Measurements from ENCODE around the gene CIB1.

Gene CIB1

DNA sequence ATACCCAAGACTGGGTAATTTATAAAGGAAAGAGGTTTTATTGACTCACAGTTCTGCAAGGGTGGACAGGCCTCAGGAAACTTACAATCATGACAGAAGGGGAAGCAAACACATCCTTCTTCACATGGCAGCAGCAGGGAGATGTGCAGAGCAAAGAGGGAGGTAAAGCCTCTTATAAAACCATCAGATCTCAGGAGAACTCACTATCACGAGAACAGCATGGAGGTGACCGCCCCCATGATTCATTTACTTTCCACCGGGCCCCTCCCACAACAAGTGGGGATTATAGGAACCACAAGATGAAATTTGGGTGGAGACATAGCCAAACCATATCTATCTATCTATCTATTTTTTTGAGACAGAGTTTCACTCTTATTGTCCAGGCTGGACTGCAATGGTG, 5.6 kb upstream of the CIB1 start:
- DNase-seq, result no peak

DNA sequence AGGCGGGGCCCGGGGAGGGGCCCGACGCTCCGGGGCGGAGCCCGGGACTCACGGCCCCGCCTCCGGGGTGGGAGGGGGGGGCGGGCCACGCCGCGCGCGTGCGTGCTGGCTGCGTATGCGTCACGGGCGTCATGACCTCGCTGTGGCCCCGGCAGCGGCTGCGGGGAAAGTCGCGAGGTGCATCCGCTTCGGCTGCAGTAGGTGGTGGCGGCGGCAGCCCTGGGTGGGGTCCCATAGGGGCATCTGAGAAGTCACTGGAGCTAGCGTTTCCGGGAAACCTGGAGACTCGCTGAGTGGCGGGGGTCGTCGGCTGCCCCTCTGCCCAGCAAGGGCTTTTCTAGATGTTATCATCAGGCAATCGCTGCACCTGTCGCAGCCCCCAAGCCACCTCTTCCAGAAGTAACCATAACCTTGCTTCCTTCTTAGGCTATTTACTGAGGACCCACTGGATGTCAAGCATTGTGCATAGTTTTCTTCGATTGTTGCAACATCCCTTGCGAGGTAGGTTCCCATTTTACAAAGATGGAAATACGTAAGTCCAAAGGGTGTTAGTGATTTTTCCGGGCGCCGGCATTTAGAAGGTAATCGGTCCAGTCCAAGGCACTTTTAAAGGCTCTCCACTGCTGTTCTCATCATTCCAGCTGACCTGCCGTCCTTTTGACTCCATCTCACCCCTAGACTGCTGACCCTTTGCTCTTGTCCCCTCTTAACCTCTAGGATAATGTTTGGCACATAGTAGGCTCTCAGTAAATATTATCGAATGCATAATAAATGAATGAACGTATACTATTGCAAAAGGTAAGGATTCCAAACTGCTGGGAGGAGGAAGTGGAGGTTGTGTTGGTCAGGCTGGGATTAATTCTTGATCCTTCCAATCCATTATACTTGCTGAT, 601 bp upstream of the CIB1 start, which contains the start of gene GDPGP1:
Gene GDPGP1 (plus strand): TSS at position 114 of the 893 bp plus-strand sequence. CDS start 6,700 bp downstream, outside the sequence.
- no peak for DNase-seq

DNA sequence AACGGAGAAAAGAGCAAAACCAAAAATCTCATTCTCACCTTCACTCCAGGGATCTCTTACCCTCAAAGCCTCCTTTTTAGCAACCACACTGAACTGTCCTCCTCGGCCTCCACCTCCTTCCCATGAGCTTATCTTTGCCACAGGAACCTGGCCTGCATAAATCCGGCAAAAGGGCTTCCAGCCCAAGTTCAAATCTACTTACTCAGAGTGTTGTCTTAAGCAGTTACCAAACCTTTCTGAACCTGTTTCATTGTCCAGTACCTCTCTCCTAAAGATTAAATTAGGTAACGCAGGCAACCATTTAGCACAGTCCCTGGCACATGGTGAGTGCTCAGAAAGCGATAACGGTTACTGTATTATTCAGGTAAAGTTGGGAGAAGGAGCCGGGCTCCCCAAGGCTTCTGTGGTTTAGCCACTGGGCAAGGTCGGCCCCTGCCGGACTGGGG, 777 bp downstream of the CIB1 start:
- DNase-seq, result peak; percentile 42

DNA sequence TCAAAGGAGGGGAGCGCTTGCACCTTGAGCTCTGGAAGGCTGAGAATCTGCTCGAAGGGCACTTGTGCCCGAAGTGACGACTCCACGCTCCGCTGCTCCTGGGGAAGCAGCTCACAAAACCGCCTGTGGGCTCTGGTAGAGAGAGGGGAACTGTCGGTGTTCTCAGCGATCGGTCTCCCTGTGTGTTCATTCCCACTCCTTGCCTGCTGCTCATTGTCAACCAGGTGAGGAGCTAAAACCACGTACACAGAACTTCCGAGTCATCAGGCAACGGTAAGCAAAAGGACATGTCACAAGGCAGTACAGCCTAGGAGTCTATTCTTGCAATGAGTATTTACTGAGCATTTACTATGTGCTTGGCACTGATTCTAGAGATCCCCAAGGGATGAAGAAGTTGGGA, 1.5 kb downstream of the CIB1 start:
- DNase-seq, result no peak

DNA sequence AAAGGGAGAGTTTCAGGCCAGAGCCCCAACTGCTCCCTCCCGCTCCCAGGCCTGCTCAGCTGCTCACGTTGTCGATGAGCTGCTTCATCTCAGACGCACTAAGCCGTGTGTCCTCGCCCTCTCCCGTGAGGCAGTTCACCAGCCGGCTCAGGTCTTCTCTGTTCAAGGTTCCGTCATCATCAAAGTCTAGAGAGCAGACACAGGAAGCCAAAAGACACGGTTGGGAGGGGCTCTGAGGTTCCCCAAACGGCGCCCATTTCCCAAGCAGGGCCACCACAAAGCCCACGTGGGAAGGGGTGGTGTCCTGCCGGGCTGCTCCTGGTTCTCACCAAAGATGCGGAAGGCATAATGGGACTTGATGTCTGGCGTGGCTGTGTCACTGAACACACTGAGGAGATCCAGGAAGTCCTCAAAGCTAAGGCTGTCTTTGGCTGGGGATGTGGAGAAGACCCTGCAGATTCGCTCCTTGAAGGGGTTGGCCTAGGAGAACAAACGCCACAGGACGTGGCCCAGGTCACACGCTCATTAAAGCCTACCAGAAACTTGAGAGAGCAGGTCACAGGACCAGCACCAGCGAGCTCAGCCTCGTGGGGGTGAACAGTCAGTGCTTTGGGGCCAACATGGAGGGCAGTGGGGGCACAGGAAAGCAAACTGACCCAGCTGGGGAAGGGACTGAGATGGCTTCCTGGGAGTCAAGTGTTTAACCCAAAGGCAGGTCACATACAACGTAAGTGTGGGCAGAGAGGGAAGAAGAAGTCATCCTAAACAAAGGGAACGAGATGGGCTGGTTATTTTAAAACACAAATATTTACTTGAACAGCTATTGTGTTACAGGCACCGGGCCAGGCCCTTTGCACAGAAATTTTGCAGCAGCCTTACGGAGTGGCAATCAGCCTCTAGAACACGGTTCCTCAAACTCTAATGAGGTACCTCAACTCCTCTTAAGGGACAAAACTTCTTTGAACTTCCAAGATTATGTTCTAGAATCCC, 2.4 kb downstream of the CIB1 start:
- no peak for DNase-seq

DNA sequence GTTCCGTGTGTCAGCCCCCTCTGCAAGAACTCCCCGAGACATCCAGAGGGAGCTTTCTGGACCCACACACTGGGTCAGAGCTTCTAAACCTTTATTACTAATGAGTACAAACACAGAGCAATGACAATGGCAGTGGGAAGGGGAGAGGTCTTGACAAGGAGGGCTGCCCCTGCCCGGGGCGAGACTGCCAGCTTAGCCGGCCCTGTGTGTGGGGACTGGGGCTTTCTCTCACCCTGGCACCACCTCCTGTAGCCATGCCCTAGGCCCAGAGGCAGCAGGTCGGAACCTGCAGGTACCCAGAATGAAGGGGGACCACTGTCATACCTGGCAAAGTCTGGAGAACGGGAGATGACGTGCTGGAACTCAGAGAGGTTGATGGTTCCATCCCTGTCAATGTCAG, 3.1 kb downstream of the CIB1 start:
- DNase-seq, result no peak

DNA sequence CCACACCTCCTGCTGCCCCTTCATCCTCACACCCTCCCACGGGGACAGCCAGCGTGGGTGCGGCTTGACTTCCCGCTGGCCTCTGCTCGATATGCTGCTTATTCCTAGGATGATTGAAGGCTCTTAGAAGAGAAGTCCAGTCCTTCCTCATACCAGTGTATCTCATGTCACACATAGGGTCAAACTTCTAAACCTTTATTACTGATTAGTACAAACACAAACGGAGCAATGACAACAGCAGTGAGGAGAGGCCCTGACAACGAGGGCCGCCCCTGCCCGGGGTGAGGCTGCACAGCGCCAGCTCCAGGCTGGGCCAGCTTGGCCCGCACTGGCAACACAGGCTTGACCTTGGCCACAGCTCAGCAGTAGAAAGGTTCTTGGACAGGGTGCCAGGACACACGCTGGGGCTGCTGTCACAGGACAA, 3.7 kb downstream of the CIB1 start:
- DNase-seq, result no peak

DNA sequence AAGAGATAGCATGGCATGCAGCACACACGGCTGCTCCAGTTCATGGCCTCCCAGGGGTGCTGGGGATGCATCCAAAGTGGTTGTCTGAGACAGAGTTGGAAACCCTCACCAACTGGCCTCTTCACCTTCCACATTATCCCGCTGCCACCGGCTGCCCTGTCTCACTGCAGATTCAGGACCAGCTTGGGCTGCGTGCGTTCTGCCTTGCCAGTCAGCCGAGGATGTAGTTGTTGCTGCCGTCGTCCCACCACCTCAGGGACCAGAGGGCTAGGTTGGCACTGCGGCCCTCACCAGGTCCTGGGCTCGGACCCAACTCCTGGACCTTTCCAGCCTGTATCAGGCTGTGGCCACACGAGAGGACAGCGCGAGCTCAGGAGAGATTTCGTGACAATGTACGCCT, 4.8 kb downstream of the CIB1 start:
- no peak for DNase-seq

DNA sequence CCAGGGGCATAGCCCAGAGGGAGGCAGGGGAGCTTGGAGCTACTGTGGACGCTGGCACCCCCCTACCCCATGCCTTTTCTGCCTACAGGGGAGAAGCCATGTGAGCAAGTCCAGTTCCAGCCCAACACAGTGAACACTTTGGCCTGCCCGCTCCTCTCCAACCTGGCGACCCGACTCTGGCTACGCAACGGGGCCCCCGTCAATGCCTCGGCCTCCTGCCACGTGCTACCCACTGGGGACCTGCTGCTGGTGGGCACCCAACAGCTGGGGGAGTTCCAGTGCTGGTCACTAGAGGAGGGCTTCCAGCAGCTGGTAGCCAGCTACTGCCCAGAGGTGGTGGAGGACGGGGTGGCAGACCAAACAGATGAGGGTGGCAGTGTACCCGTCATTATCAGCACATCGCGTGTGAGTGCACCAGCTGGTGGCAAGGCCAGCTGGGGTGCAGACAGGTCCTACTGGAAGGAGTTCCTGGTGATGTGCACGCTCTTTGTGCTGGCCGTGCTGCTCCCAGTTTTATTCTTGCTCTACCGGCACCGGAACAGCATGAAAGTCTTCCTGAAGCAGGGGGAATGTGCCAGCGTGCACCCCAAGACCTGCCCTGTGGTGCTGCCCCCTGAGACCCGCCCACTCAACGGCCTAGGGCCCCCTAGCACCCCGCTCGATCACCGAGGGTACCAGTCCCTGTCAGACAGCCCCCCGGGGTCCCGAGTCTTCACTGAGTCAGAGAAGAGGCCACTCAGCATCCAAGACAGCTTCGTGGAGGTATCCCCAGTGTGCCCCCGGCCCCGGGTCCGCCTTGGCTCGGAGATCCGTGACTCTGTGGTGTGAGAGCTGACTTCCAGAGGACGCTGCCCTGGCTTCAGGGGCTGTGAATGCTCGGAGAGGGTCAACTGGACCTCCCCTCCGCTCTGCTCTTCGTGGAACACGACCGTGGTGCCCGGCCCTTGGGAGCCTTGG, 5.6 kb downstream of the CIB1 start:
- no peak for DNase-seq

DNA sequence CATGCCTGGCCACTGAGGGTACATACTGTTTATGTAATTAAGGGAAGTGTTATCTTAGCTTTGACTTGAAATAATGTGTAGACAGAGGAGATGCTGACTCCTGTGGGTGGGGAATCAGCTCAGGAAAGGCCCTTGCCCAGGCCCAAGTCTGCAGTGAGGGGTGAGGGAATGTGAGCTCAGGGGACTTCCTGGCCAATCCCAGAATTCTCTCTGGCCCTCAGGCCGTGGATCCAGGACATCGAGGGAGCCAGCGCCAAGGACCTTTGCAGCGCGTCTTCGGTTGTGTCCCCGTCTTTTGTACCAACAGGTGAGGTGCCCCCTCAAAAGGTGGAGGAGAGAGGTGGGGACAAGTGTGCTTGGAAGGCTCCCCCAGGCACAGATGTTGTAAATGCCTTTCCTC, 6.4 kb downstream of the CIB1 start:
- no peak for DNase-seq

DNA sequence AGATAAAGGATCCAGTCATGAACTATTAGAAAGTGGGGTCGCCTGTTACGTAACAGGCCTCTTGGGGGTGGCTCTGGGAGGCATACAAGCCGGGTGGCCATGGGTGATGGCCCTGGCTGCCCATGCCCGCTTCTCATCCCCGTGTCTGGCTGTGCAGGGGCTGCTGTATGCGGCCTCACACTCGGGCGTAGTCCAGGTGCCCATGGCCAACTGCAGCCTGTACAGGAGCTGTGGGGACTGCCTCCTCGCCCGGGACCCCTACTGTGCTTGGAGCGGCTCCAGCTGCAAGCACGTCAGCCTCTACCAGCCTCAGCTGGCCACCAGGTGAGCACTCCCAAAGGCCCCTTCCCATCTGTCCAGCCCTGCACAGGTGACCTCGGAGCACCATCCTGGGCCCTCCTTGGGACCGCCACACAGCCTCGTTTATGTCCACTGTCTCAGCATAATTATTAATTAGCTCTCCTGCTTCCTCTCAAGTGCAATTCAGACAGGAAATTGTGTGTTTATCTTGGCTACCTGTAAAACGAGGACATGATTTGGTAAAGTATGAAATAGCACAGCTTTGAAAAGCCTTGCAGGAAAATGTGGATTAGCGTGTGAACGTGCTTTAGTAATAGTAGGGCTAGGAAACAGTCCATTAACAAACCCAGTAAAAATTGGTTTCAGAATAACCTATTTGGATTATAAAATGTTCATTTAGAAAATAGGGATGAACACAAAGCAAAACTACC, 8.1 kb downstream of the CIB1 start:
- DNase-seq, result no peak

DNA sequence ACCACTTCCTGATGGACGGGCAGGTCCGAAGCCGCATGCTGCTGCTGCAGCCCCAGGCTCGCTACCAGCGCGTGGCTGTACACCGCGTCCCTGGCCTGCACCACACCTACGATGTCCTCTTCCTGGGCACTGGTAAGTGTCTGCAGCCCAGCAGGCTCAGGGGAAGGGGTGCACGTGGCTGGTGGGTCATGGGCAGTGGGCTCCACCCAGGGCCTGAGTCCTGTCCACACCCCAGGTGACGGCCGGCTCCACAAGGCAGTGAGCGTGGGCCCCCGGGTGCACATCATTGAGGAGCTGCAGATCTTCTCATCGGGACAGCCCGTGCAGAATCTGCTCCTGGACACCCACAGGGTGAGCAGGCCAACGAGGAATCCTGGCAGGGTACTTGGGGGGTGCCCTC, 8.7 kb downstream of the CIB1 start:
- DNase-seq, result no peak

DNA sequence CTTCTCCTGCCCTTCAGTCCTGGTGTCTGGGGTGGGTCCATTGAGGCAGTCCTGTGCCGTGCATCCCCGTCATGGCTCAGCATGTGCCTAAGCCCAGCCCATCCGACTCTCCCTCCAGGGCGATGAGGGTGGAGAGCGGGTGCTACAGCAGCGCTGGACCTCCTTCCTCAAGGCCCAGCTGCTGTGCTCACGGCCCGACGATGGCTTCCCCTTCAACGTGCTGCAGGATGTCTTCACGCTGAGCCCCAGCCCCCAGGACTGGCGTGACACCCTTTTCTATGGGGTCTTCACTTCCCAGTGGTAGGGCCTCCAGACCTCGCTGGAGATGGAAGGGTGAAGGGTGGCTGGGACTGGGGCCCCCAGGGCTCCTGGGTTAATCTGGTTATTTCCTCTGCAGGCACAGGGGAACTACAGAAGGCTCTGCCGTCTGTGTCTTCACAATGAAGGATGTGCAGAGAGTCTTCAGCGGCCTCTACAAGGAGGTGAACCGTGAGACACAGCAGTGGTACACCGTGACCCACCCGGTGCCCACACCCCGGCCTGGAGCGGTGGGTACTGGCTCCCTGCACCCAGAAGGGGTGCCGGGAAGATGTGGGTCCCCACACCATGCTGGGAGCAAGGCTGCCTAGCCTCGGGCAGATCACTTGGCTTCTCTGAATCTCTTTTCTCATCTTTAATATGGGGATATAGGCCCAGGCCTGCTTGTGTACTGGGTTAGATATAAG, 10.1 kb downstream of the CIB1 start:
- no peak for DNase-seq

DNA sequence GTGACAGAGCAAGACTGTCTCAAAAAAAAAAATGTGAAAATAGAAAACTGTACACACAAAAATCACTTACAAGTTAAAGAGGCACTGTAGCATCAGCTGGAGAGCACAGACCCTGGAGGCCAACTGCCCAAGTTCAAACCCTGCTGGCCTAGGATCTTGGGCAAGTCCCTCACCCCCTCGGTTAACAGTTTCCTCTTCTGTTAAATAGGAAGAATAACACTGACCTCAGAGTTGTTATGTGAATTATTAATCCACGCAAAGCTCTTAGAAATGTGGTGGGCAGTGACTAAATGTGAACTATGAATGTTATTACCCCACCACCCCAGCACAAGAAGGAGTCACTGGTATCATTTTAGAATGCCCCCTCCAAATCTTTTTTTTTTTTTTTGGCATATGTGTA, 11.2 kb downstream of the CIB1 start:
- no peak for DNase-seq

DNA sequence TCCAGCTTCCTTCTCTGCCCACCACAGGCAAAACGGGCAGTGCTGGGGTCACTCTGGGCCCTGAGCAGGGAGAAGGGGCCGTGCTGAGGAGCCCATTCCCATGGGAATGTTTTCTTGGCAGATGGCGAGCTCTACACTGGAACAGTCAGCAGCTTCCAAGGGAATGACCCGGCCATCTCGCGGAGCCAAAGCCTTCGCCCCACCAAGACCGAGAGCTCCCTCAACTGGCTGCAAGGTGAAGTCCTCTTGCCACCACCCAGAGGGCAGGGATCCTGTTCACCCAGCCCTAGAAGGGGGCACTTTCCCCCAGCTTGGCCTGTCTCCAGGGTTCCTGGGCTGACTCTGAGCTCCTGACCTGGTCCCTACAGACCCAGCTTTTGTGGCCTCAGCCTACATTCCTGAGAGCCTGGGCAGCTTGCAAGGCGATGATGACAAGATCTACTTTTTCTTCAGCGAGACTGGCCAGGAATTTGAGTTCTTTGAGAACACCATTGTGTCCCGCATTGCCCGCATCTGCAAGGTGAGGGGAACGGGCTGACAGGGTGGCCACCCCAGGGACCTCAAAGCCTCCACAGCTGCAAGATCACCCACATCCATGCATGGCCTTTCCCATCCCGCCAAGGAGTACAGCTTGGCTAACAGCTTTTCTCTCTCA, 12.4 kb downstream of the CIB1 start:
- DNase-seq, result peak; percentile 9

DNA sequence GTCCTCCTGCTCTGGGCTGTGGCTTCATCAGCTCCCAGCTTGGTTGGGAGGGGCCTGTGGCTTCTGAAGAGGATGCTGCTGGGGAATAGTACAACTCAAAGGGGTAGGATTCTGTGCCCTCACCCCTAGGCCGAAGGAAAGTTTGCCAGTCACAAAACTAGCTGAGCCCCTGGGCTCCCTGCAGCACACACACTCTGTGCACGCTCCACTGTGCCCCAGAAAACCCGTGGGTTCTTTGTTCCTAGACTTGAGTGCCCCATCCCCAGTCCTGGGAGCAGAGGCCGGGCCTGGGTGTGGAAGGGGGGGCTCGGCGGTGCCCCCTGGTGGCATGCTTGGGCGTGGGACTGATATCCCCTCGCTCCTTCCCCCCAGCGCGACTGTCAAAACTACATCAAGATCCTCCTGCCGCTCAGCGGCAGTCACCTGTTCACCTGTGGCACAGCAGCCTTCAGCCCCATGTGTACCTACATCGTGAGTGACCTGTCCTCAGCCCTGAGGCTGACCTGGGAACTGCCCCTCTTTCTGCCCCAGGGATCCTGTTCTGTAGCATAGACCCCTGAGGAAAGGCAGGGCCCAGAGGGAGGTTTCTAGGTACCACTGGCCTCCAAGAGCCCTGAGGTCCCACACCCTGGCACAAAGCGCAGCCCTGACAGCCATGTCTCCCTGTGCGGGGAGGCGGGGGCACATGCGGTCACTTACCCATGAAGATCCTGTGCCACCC, 14.2 kb downstream of the CIB1 start:
- DNase-seq, result no peak

DNA sequence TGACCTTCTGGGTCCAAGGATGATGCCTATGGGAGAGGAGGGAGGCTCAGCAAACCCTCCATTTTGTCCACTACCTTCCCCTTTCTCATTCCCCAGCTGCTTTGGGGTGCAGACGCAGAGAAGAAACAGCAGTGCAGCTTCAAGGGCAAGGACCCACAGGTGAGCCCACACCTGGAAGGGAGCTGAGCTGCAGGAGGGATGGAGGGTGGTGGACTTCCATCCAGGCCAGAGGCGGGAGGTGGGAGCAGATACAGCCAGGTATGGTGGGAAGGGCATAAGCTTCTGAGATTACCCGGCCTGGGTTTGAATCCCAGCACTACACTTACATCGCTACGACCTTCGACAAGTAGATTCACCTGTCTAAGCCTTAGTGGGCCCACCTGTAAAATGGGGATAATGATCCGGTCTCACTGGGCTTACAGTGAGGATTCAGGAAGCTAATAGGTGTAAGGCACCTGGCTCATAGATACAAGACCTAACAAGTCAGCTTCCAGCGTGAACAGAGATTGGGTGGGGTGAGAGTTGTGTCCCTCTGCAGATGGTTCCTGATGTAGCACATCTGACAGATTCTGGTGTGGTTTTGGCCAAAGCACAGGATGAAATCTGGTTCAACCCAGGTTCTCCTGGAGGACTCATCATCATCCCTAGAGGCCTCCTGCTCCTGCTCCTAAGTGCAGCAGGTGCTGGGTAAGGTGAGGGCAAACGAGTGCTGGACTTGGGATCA, 15.9 kb downstream of the CIB1 start:
- DNase-seq, result no peak

DNA sequence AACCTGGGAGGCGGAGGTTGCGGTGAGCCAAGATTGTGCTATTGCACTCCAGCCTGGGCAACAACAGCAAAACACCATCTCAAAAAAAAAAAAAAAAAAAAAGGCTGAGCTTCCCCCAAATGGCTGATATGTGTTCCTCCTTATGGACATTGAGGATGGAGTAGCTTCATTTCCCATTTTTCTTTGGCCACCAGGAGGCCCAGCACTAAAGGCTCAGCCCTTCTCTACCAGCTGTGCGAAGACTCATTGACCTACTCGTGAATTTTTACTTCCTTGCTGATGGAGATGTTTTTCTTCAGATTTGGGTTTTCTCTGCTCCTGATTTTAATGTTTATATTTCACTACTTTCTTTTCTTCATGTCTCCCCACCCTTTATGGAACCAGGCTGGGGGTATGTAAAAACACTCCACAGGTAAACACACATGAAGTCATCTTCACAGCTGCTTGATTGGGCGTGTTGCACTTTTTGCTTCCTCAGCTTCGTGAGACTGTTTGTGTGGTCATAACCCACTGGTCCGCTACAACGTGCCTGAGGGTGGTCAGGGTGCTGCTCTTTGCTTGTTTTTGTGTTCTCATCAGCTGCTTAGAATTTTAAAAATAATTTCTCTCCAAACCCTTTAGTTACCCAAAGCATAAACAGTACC, 19.1 kb downstream of the CIB1 start:
- DNase-seq, result peak; percentile 23

Data from kidney glomerular epithelial cell (primary cell).